GM18502 (cell line): ENCODE results near the gene INPP5A.

Experiments used
- ATAC-seq: cut with Tn5 transposase; IDR thresholded peaks from one replicate; pipeline ENCODE4 v1.9.1; 2021; ENCODE audit warnings: mild to moderate bottlenecking; ENCODE audit not compliant: unreplicated experiment, poor library complexity

The INPP5A gene

DNA sequence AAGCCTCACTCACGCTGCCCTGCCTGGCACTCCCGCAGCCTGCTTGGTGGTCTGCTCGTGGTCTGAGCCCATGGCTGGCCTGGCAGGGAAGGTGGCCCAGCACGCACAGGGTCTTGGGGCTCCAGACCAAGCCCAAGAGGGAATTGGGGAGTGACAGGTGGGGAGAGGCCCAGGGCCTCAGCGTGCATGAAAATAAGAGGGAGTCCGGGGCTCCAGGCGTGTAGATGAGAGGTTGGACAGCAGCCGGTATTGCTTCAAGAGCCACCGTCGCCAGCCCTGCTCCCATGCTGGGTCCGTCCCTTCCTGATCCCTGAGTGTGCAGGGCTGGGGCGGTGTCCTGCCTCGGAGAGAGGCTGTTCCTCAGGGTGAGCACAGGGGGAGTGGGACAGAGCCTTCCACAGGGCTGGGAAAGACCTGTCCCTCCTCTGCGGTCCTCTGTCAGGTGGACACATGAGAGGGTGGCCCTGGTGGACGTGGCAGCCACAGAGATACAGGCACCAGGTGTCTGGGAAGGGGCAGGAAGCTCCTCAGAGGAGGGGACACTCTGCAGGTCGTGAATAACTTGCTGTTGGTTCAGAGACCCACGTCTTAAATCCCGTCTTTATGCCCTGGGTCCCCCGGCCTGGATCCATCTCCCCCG is 113.1 kb downstream of the INPP5A start:
- ATAC-seq: no peak

DNA sequence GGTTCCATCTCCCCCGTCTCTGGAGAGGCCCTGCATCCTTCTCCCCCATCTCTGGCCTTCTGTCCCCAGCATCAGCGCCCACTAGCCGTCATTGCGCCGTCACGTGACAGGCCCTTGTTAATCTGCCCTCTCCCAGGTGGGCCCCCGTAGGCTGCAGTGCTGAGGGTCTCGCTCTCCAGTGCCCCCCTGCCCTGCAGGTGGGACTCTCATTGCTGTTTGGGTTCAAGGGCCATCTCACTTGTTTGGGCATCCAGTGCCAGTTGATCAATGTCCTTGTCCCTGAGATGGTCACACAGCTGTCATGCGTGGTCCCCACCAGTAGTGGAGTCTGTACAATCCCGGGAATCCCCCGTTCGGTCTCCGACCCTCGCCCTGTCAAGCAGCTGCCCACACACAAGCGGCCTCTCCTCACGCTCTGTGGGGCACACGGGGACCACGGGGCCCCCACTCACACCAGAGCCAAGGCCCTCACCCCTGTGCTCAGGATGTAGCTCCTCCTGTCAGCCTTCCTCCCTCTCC is 114.0 kb downstream of the INPP5A start:
- ATAC-seq: no peak

DNA sequence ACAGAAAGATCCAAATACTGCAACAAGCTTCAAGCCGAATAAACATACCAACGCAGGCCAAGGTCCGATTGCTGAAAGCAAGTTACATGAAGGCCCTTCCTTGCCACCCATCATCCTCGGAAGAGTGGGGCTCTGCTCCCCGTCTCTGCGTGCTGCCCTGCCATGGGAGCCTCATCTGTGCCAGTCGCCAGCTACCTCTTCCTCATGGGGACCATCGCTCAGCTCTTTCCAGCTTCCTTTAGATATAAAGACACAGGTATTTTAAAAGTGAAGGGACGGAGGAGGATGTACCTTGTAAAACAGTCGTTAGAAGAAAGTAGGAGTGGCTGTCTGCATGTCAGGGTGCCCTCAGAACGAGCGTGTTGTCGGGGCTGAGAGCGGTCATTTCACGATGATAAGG is 114.9 kb downstream of the INPP5A start:
- no peak for ATAC-seq

DNA sequence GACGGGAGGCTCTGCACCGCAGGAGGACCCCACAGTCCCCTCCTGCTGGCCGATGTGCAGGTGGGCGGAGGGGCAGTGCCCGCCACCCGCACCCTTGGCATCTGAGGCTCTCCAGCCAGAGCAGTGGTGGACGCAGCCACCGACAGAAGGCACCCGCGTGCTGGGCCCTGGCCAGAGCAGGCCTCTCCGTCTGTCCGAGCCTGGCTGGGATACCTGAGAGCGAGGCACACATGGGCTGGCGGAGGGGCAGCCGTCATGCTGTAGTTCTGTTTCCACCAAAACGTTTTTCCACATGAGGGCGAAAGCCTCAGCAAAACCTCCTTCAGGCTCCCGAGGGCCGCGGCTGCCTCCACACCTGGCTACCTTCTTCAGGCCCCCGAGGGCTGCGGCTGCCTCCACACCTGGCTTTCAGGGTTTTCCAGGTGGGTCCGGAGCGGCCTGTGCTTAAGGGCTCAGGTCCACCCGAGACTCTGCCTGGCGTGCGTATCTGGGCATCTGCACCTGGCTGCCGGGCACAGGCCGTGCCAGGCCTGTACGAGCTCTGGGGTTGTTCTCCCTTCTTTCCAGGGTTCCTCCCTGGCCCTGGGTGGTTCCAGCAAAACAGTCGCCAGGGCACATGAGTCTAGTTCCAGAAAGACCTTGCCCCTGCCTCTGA is 115.5 kb downstream of the INPP5A start:
- ATAC-seq: no peak

DNA sequence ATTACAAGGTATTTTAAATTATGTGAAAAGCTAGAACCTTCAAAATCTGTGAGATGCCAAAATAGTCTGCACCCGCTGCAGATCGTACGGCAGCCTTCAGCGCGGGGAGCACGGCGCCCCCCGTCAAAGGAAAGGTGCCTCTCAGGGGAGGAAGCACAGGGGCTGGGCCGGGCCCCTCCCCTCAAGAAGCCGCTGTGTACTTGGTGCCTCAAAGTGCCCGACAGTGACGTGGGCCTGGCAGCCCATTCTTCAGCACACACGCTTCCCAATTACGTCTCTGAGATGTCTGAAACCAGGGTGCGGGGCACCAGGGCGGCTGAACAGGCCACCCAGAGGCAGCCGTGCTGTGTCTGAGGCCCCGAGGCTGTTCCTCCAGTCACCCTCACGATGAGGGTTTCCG is 116.1 kb downstream of the INPP5A start:
- ATAC-seq: no peak

DNA sequence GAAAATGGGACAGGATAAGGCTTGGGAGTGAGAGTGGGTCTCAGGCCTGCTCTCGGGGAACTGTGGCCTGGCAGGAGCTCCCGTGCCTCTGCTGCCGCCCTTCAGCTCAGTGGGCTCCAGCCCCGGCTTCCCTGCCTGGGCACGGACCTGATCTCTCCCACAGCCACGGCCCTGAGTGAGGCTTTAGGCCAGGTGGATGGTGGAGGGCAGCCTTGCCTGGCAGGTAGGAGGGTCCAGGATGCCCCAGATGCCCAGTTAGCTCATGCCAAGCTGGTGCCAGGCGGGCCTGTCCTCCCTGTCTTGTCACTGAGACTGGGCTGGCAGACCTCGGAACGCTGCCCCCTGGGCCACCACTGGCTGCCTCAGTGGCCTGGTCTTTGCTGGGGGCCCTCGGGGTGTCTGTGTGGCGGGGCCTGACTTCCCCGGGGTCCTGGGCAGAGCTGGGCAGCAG is 116.6 kb downstream of the INPP5A start:
- ATAC-seq: no peak

DNA sequence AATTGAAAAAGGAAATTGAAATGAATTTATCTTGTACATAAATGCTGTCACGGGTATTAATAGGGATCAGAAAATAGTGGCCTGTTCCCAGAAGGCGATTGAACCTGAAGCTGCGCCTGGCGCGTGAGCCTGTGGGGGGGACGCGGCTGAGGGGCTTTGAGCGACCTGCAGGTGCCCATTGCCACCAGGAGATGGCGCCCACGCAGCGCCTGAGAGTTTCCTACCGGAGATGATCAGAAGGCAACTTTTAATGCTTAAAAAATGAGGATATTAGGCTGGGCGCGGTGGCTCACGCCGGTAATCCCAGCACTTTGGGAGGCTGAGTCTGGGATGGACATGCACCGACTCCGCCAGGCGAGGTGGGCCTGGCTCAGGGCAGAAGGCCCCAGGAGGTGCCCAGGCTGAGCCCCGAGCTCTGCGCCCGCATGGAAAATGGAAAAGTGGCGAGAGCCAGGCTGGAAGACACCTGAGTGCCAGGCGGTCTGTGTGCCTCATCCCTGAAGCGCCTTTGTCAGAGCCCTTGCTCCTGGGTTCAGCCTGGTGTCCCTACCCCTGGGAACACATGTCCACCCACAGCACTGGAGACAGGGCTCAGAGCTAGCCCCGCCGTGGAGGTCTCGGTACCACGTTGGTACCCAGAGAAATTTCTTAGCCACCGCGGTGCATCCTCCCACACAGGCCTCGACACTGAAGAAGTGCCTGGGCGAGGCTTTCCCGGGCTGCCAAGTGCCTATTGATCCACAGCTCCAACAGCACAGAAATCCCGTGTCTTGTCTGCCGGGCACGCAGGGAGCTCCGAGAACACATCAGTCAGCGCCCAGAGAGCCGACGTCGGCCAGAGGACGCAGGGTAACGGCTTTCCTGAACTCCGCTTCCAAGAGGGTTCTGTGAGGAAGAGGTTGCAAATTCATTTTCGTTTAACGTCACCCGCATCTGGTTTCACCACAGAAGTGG is 117.4 kb downstream of the INPP5A start:
- ATAC-seq: no peak

DNA sequence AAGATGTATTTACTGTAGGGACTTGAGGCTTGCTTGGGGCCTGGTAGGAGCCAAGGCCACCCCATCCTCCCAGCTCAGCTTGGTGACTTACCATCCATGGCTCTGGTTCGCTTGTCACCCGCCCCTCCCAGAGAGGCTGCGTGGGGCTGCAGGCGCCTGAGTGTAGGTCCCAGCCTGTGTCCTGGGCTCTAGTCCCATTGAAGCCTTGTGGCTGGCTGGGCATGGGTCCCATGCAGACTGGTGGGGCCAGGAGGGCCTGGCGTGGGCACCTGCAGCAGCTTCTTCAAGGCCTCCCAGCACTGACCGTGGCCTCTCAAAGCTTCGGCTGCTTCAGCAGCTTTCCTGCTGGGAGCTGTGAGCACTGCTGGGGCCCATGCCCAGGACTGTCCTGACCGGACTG is 118.1 kb downstream of the INPP5A start:
- no peak for ATAC-seq

DNA sequence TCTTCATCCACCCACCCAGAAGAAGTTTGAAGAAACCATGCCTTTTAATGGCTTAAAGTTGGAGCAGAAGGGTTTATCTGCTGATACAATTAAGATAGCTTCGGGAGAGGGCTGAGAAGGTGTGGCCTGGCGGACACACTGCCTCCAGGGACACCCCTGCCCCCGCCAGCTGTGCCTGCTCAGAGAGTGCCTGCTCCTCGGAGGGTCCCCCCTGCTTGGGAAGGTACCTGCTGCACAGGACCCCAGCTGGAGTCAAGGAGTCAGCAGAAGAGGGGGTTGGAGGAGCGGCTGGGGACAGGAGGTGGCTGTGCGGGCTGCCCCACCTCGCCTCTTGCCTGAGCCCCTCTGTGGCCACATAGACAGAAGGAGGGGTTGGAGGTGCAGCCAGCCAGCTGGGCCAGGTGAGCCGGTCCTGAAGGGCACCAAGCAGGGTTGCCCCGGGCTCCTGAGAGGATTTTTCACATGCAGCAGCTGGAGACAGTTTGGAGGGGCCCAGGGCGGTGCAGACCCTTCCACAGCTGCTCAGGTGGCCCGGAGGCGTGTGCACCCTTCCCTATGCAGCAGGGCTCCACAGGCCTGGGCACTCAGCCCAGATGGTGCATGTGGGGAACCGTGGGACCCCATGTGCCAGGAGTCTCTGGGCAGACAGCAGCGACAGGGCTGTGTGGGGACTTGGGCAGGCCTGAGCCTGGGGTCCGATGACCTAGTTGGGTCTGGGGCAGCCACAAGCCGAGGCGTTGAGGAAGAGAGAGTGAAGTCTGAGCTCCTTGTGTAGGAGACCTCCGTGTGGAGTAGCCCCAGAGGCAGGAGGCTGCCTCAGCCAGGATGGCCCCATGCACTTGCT is 118.9 kb downstream of the INPP5A start:
- no peak for ATAC-seq

DNA sequence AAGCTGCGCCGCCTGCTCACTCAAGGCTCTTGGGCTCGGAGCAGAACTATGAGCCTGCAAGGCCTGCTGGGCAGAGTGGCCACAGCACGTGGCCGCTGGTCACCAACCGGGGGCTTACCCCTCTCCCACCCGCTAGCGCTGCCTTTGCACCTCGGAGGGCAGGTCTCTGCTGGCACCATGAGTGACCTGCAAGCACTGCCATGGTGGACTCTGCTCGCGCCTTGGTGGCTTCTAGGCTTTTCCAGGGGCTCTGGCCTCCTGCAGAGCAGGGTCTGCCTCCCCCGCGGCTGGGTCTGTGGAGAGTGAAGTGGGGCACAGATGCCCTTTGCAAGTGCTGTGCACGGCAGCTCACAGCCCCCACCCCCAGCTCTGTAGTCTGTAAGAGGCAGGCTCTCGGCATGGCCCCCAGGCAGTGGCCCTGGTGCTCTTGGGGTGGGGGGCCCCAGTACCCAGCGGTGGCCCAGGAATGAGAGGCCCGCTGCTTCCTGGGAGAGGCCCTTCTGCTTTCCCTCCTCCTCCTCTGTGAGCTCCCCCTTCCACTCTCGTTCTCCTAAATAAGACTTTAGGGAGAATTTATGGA is 119.6 kb downstream of the INPP5A start:
- ATAC-seq: no peak

DNA sequence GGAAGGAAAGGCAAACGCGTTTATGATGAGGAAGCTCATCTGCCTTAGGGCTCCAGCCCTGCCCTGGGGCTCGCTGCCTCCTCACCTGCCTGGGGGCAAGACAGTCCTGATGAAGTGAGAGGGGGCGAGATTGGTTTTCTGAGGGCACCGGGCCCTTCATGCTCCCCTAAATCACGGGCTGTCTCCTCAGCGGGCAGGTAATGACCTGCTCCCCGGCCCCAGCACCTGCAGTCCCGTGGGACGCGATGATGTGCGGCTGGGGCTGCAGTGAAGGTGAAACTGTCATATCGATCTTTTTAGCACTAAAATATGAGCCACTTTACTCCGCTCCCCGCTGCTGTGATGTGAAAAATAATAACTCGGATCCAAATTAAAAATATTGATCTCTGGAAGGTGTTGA is 120.2 kb downstream of the INPP5A start:
- no peak for ATAC-seq

DNA sequence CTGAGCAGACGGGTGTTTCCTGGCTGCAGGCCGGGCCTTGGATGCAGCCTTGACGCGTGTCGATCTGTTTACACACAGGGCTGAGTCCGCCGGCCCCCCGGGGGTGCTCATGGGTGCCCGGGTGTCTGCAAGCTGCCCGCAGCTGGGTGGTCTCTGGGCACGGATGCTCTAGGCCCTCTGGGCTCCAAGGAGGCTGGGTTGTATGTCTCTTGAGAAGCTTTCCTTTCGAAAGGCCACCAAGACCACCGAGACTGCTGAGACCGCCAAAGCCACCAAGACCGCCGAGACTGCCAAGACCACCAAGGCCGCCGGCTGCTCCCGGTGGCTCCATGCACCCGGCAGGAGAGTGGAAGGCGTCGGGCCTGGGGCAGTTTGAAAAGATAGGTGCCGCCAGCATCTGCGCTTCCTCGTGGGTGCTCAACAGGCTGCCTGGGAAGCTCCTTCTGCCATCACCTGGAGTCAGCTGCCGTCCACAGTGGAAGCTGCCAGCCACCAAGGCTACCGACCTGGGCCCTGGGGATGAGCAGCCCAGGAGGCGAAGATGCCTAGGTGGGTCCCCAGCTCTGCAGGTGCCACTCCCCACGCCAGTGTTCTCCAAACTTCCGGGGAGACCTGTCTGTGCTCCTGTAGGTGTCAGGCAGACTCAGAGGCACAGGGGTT is 121.1 kb downstream of the INPP5A start:
- no peak for ATAC-seq

DNA sequence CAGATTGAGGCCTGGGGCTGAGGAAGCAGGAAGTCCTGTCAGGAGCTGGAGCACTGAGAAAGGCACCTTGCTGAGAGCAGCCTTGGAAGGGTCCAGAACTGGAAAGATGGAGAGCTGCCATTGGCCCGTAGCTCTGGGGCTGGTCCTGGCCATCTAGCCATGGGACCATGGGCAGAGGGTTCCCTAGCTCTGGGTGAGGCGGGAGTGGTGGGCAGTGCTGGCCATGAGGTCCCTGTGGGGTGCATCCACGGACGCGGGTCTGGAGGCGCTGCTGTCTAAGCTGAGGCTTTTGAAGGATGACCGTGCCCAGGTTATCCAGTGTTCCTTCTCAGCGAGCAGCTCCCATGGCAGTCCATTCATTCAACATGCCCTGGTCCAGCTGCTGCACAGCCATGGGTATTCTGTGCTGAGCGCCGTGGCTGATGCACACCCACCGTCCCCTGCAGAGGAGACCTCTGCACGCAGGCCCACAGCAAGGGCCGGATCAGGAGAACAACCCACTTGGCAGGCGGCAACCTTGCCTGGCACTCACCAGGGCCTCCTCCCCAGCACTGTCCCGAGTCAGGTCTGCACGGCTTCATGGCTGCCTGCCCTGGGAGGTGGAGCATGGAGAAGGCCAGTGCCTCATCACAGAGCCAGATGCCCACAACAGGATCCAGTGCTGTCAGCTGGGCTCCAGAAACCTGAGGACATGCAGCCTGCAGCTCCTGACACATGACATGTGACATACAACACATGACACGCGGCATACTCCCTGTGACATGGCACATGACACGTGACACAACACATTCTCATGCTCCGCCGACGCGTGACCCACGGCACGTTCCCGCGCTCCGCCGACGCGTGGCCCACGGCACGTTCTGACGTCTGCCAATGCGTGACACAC is 121.9 kb downstream of the INPP5A start:
- ATAC-seq: no peak

DNA sequence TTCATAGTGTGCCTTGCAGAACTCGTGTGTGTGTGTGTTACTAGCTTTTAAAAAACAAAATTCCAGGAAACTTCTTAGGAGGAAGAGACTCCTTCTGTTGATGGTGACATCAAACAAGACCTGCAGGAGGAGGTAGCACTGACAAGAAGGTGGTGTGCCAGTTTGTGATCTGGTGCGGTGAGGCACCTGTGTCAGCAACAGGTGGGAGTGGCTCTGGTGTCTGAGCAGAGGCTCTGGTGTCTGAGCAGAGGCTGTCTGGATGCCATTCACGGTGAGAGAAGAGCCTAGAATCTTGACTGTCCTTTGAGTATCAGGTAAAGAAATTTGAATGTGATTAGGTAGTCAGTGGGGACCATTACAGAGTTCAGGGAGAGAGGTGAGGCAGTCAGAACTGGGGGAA is 122.8 kb downstream of the INPP5A start:
- ATAC-seq: no peak

DNA sequence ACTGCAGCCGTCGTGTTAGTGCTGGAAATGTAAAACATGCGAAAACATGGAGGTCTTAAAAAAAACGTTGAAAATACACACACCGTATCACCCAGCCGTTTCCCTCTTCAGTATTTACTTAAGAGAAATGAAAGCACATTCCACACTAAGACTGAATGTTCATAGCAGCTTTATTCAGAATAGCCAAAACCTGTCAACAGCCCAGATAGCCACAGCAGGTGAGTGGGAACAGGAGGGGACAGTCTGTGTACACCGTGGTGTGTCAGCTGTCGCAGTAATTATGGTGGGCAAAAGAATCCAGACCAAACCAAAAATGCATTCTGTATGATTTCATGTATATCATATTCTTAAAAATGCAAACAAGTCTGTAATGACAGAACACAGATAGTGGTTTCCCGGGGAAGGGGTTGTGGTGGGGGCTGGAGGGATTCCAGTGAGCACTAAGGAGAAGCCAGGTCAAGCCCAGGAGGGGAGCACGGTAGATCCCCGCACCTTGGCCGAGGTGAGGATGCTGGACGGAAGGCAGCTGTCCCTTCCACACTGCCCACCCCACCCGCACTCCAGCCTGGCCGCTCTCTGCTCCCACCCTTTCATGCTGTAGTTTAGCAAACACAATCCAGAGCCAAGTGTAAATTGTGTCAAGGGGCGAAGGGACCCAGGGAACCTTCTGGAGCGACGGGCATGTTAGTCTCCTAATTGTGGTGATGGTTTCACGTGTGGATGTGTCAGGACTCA is 124.8 kb downstream of the INPP5A start:
- ATAC-seq: no peak

DNA sequence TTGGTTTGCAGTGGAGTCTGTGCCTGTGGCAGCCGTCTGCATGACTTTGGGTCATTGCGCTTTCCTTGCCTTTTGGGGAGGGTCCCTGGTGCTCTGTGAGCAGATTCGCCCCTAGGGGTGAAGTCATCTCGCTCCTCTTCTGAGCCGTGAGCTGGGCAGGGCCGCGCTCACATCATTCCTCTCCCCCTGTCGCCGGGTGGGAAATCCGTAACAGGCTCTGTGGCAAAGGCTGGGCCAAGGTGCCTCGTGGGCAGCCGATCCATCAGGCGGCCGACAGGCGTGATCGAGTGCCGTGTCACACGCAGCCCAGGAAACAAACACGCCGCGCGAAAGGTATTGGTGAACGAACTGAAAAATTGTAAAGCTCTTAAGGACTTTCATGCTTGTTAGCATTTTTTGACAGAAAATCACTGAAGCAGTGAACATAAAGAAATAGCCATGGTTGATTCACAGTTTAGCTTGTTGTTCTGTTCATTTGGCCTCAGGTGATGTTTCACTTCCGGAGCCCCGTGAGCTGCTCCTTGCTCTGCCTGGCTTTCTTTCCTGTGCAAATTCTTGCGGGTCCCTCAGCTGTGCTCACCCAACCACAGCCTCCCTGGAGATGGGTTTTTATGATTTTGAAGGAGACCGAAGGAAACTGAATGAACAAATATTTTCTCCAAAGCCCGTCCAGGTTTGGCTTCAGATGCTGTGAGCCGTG is 126.2 kb downstream of the INPP5A start:
- ATAC-seq: no peak

DNA sequence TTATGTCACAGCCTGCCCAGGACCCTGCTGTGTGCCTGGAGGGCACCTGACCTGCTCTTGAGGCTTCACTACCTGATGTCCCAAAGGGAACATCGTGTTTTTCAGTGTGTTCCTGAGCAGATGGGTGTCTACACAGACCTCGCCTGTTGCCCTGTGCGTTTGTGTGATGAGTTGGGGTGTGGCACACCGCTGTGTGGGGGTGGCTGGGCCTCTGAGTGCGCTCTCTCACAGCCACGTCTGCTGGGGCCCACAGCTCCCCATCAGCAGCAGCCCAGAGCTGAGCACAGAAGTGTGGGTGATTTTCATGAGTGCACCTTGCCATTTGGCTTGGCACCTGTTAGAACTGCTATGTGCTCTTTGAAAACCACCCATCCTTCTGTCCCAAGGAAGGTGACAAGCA is 126.8 kb downstream of the INPP5A start:
- ATAC-seq: no peak
